WTC11 (cell line): ENCODE data around the gene ZNF880.

Experiments
- CREM ChIP-seq: sonication (generic); formaldehyde crosslinking; IDR thresholded peaks from 2 replicates; pipeline ENCODE4 v1.8.1; 2022; ENCODE audit warnings: mild to moderate bottlenecking, missing genetic modification reagents, moderate library complexity
- NR1H2 ChIP-seq: sonication (generic); formaldehyde crosslinking; IDR thresholded peaks from 2 replicates; pipeline ENCODE4 v1.9.0; 2021; ENCODE audit warnings: mild to moderate bottlenecking, moderate library complexity, missing genetic modification reagents

DNA sequence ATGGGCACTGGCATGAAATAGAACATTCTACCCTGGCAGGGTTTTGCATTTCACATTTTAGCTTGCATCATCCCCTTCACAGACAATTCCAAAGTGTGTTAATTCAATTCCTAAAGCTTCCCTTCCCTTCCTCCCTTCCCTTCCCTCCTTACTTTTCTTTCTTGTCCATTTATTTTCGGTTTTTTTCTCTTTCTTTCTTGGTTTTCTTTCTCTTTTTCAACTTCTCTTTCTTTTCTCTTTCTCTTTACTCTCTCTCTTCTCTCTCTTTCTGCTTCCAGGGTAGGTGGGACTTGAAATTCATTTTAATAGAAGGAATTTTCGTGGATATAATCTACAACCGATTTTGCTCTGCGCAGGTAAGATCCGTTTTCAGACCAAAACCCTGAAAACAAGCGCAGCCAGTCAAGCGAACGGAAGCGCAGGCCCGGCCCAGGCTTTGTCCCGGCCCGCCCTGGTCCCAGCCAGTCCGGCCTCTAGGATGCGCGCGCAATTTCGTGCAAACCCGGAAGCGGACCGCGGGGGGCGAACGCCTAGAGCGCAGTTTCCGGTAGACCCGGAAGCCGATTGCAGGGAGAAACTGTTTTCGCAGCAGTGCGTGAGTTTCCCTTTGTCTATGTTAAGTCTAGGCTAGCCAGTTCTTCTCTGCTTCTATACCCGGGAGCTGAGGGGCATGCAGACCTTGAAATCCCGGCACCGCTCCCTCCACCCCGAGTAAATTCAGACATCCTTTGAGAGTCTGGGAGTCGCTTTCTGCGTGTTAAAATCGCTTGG, 27.8 kb downstream of the ZNF880 start, which contains the start of gene ZNF528:
- TF ChIP-seq CREM (CRISPR knock-in tag) (no peak), NR1H2 (CRISPR knock-in tag) (no peak)
